Suppressor macrophage treated with lipopolysaccharide for 4 hours (primary cell): Measurements from ENCODE around the gene DNAJC6.
"Not testable (repeated sequence)": the region's sequence is repeated elsewhere in the genome, so short reads cannot be mapped to it uniquely, and the experiment has no call there.

Source experiments
- DNase-seq: peaks from one replicate; pipeline ENCODE4 v3.0.0-alpha.2; 2020

Gene DNAJC6

GRCh38 chr1:65360648-65361047, 51.3 kb downstream of the DNAJC6 start:
- DNase-seq, result no peak

- DNase-seq, result no peak
These were observed 53.2 kb downstream of the DNAJC6 start for GRCh38 chr1:65362545-65362944.

- no peak for DNase-seq
These were observed 54.1 kb downstream of the DNAJC6 start for GRCh38 chr1:65363484-65363883.

- no peak for DNase-seq
These were observed 59.1 kb downstream of the DNAJC6 start for GRCh38 chr1:65368403-65368802.

- DNase-seq, result no peak
These were observed 62.2 kb downstream of the DNAJC6 start for GRCh38 chr1:65371544-65371943.

GRCh38 chr1:65372557-65372956, 63.2 kb downstream of the DNAJC6 start:
- no peak for DNase-seq

- no peak for DNase-seq
These were observed 68.3 kb downstream of the DNAJC6 start for GRCh38 chr1:65377496-65378246.

GRCh38 chr1:65378247-65378946, 69.1 kb downstream of the DNAJC6 start:
- DNase-seq, result no peak

- not testable (repeated sequence) for DNase-seq
These were observed 75.1 kb downstream of the DNAJC6 start for GRCh38 chr1:65384426-65384825.

- DNase-seq, result no peak
These were observed 77.1 kb downstream of the DNAJC6 start for GRCh38 chr1:65386439-65386838.

- DNase-seq, result no peak
These were observed 78.5 kb downstream of the DNAJC6 start for GRCh38 chr1:65387821-65388220.

GRCh38 chr1:65388908-65389695, 79.8 kb downstream of the DNAJC6 start:
- no peak for DNase-seq

- DNase-seq, result no peak
These were observed 83.2 kb downstream of the DNAJC6 start for GRCh38 chr1:65392497-65392896.

GRCh38 chr1:65393347-65393746, 84.0 kb downstream of the DNAJC6 start:
- DNase-seq, result peak; percentile 9

- DNase-seq, result no peak
These were observed 84.6 kb downstream of the DNAJC6 start for GRCh38 chr1:65393928-65394327.

- DNase-seq, result peak; percentile 66
These were observed 86.7 kb downstream of the DNAJC6 start for GRCh38 chr1:65395887-65396612.

- DNase-seq, result no peak
These were observed 88.7 kb downstream of the DNAJC6 start for GRCh38 chr1:65398083-65398482.

GRCh38 chr1:65399003-65399402, 89.7 kb downstream of the DNAJC6 start:
- no peak for DNase-seq

GRCh38 chr1:65401612-65402011, 92.3 kb downstream of the DNAJC6 start:
- DNase-seq, result no peak

- no peak for DNase-seq
These were observed 95.6 kb downstream of the DNAJC6 start for GRCh38 chr1:65404941-65405340.

GRCh38 chr1:65407877-65408276, 98.5 kb downstream of the DNAJC6 start:
- no peak for DNase-seq

GRCh38 chr1:65409314-65409713, 100.0 kb downstream of the DNAJC6 start:
- DNase-seq, result no peak

GRCh38 chr1:65409816-65410326, 100.5 kb downstream of the DNAJC6 start:
- DNase-seq, result no peak
